ENCODE data around the gene GABRB1. TPM values are rescaled to one million over a fixed set of nuclear protein-coding genes. Genes with fewer than 3 reads are reported as not detected.
"Not testable (repeated sequence)": the region's sequence is repeated elsewhere in the genome, so short reads cannot be mapped to it uniquely, and the experiment has no call there.

The GABRB1 gene
- total RNA-seq, 4 donors from 2014 or later: not detected

- H3K27me3 ChIP-seq: no peaks in the 10 kb centered on the region
- no peaks in the 10 kb centered on the region for H3K36me3 ChIP-seq
- no peak overlapping the region for H3K4me3 ChIP-seq
- no peaks in the 10 kb centered on the region for H3K9me3 ChIP-seq
- no peak overlapping the region for H3K27ac ChIP-seq
- 100% methylated on average over 1 of the region's 1 CpG for WGBS, 2 donors (ENCODE audit: low coverage in 1 of 2)
- no peaks in the 10 kb centered on the region for H3K4me1 ChIP-seq
- TF ChIP-seq, protein P1, sequence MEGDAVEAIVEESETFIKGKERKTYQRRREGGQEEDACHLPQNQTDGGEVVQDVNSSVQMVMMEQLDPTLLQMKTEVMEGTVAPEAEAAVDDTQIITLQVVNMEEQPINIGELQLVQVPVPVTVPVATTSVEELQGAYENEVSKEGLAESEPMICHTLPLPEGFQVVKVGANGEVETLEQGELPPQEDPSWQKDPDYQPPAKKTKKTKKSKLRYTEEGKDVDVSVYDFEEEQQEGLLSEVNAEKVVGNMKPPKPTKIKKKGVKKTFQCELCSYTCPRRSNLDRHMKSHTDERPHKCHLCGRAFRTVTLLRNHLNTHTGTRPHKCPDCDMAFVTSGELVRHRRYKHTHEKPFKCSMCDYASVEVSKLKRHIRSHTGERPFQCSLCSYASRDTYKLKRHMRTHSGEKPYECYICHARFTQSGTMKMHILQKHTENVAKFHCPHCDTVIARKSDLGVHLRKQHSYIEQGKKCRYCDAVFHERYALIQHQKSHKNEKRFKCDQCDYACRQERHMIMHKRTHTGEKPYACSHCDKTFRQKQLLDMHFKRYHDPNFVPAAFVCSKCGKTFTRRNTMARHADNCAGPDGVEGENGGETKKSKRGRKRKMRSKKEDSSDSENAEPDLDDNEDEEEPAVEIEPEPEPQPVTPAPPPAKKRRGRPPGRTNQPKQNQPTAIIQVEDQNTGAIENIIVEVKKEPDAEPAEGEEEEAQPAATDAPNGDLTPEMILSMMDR (IDR thresholded peaks at IDR 0.05): no peak
- TF ChIP-seq EP300 (IDR thresholded peaks at IDR 0.05) (no peak), POLR2AphosphoS5 (IDR thresholded peaks at IDR 0.05) (no peak), POLR2A (IDR thresholded peaks at IDR 0.05) (no peak)
- ATAC-seq: no peak
Measured at GRCh38 chr4:47374477-47374876, 343.1 kb downstream of the GABRB1 start.

- not testable (repeated sequence) for H3K27ac ChIP-seq, H3K4me1 ChIP-seq, H3K9me3 ChIP-seq, H3K27me3 ChIP-seq, ATAC-seq, H3K36me3 ChIP-seq, H3K4me3 ChIP-seq
- WGBS, 2 donors (ENCODE audit: low coverage in 1 of 2): 95% methylated on average over 10 of the region's 37 CpGs; no CpG with 5 or more reads in 1 of the 2 donors
Measured at GRCh38 chr4:47378021-47378530, 346.7 kb downstream of the GABRB1 start.

DNA sequence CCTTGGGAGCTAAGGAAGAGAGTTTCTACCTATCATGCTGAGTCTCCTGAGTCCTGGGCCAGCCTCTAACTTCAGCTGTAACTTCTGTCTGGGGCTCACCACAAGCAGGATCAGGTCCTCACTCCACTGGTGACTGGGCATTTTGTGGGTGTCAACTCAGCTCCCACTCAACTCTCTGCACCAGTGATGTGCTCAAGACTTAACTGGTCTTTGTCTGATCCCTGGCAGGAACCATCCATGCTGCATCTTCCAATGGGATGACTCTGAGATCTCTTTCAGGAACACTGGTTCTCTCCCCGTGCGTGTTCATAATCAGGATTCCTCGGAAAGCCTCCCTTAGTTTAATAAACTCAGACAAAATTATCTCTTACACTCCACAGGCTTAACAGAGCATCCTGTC is 349.8 kb downstream of the GABRB1 start:
- H3K9me3 ChIP-seq: no peaks in the 10 kb centered on the region
- no peak overlapping the region for H3K27ac ChIP-seq
- whole genome bisulfite sequencing, 2 donors (ENCODE audit: low coverage in 1 of 2): 67 to 100% methylated on average over 1 to 3 of the region's 3 CpGs
- no peak for ATAC-seq
- no peaks in the 10 kb centered on the region for H3K4me1 ChIP-seq
- no peaks in the 10 kb centered on the region for H3K27me3 ChIP-seq
- TF ChIP-seq POLR2AphosphoS5 (IDR thresholded peaks at IDR 0.05) (no peak), POLR2A (IDR thresholded peaks at IDR 0.05) (no peak), EP300 (IDR thresholded peaks at IDR 0.05) (no peak)
- TF ChIP-seq, protein P1 (IDR thresholded peaks at IDR 0.05): no peak
- no peaks in the 10 kb centered on the region for H3K36me3 ChIP-seq
- H3K4me3 ChIP-seq: no peak overlapping the region

DNA sequence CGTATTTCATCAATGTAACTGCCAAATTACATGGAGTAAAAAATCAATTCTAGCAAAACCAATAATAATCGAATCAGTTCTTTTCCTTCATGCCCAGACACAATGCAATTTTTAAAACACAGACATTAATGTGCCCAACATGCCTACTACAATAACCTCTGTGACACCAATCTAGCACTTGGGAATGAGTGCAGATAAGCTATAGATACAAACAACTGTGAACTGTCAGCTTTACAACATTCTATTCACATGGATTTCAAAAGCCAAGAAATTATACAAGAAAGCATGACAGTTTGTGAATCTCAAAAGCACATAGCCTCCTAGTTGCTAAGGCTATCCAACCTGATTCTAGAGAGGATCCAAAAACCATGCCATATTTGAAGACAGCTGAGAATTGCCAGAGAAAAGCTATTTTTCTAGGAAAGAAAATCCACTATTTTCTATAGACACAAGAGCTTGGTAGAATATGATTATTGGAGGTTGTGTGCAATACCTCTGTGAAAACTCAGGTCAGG is 351.5 kb downstream of the GABRB1 start:
- WGBS, 2 donors (ENCODE audit: low coverage in 1 of 2): 70 to 73% methylated on average over 2 of the region's 2 CpGs
- no peak overlapping the region for H3K27ac ChIP-seq
- H3K36me3 ChIP-seq: no peaks in the 10 kb centered on the region
- H3K4me3 ChIP-seq: no peak overlapping the region
- no peaks in the 10 kb centered on the region for H3K4me1 ChIP-seq
- no peak for ATAC-seq
- H3K9me3 ChIP-seq: no peaks in the 10 kb centered on the region
- TF ChIP-seq POLR2AphosphoS5 (IDR thresholded peaks at IDR 0.05): no peak
- no peak for TF ChIP-seq POLR2A (IDR thresholded peaks at IDR 0.05)
- TF ChIP-seq, protein P1 (IDR thresholded peaks at IDR 0.05): no peak
- TF ChIP-seq EP300 (IDR thresholded peaks at IDR 0.05): no peak
- no peaks in the 10 kb centered on the region for H3K27me3 ChIP-seq

DNA sequence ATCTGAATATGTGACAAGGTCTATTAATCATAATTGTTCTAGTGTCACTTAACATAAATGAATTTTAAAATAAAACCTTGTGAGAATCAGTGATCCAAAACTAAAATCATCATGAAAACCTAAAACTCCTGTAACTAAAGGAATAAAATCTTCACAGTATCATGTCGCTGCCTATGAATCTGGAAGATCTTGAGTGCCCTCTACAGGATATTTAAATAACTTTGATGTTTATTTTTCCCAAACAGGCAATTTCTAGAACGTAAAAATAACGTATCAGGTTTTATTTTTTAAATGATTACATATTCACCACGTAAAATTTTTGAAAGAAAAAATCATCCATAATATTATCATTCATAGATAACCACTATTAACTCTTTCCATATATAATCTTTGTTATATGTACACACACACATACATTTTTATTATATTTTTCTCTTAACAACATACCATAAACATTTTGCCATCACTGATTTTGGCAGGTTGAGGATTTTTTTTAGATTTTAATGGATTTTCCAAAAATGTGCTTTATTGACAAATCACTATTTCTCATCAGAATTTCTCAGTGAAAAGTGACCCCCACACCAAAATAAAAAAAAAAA is 352.6 kb downstream of the GABRB1 start:
- Histone ChIP-seq H3K36me3 (no peaks in the 10 kb centered on the region), H3K4me3 (no peak overlapping the region), H3K4me1 (no peaks in the 10 kb centered on the region), H3K27me3 (no peaks in the 10 kb centered on the region), H3K27ac (no peak overlapping the region), H3K9me3 (no peaks in the 10 kb centered on the region)
- ATAC-seq: no peak
- no peak for TF ChIP-seq EP300 (IDR thresholded peaks at IDR 0.05)
- no peak for TF ChIP-seq POLR2A (IDR thresholded peaks at IDR 0.05)
- TF ChIP-seq, protein P1 (IDR thresholded peaks at IDR 0.05): peak in 3 of 4 experiments; percentile 28 to 52 (median 40)
- no peak for TF ChIP-seq POLR2AphosphoS5 (IDR thresholded peaks at IDR 0.05)
- WGBS, 2 donors (ENCODE audit: low coverage in 1 of 2): 1% methylated on average over 4 of the region's 4 CpGs
